ENCODE measurements around the gene KLHL10. TPM values are rescaled to one million over a fixed set of nuclear protein-coding genes. Genes with fewer than 3 reads are reported as not detected.

The KLHL10 gene
- total and polyA plus RNA-seq, 2 of the 13 experiments (the other 11 are each of a cell fraction or from before 2014, with no cell fraction given): 0.04 to 0.08 TPM

- TF ChIP-seq THRA (CRISPR knock-in tag; IDR thresholded peaks at IDR 0.05; ENCODE audit: borderline replicate concordance) (peak; percentile 26; the same call in 1 of the 2 replicates), TFDP1 (CRISPR knock-in tag; IDR thresholded peaks at IDR 0.05; ENCODE audit: borderline replicate concordance) (0 out of 2 replicates have a peak, but pooled peaks have one; percentile 6), ZNF543 (CRISPR knock-in tag; IDR thresholded peaks at IDR 0.05) (peak; percentile 62), ETS1 (CRISPR knock-in tag; IDR thresholded peaks at IDR 0.05) (0 out of 2 replicates have a peak, but pooled peaks have one; percentile 17), MIER2 (CRISPR knock-in tag; IDR thresholded peaks at IDR 0.05) (no peak; the same call in 1 of the 2 replicates), PRPF4 (IDR thresholded peaks at IDR 0.05; ENCODE audit: low read depth, low read length, poor library complexity, severe bottlenecking) (no peak), ZNF614 (CRISPR knock-in tag; IDR thresholded peaks at IDR 0.05; ENCODE audit: borderline replicate concordance) (peak; percentile 55; the same call in 1 of the 2 replicates), ZNF512B (CRISPR knock-in tag; IDR thresholded peaks at IDR 0.05; ENCODE audit: borderline replicate concordance) (peak; percentile 54; the same call in 1 of the 2 replicates), ZNF263 (CRISPR knock-in tag; IDR thresholded peaks at IDR 0.05) (0 out of 2 replicates have a peak, but pooled peaks have one; percentile 17)
These were observed 44.5 kb upstream of the KLHL10 start (continued) for GRCh38 chr17:41792845-41793783.
